Activated T-helper 1 cell treated with anti-CD3 and anti-CD28 coated beads, Interleukin-2, amount 50 U/mL, for 16 hours (primary cell): ENCODE measurements around the gene ZBTB32.
A peak's percentile ranks its signal among the peaks of the same experiment; 100 is the strongest.
"Not testable (repeated sequence)": the region's sequence is repeated elsewhere in the genome, so short reads cannot be mapped to it uniquely, and the experiment has no call there.

Experiments
- DNase-seq, 2 donors: peaks; one replicate each; pipeline ENCODE4 v3.0.0-alpha.2; 2020; ENCODE audit warnings: low read depth in 1 of 2, low spot score in 1 of 2

ZBTB32 gene, protein sequence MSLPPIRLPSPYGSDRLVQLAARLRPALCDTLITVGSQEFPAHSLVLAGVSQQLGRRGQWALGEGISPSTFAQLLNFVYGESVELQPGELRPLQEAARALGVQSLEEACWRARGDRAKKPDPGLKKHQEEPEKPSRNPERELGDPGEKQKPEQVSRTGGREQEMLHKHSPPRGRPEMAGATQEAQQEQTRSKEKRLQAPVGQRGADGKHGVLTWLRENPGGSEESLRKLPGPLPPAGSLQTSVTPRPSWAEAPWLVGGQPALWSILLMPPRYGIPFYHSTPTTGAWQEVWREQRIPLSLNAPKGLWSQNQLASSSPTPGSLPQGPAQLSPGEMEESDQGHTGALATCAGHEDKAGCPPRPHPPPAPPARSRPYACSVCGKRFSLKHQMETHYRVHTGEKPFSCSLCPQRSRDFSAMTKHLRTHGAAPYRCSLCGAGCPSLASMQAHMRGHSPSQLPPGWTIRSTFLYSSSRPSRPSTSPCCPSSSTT

DNA sequence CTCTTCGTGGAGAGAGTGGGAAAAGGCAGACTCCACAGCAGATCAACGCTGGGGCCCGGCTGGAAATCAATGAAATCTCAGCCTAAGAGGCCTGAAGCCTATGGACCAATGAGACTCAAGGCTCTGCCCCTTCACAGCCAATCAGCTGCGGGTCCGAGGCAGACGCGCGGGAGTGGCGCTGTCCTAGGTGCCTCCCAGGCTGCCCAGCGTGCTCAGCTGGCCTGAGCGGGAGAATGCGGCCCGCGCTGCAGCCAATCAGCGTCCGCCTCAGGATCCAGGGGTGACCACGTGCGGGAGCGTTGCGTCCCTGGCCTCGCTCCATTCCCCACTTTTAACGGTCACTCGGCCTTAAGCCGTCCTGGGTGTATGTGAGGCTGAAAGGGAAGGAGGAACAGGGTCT, at the start of gene ZBTB32:
Gene ZBTB32 (plus strand): TSS at position 341 of the 400 bp plus-strand sequence. CDS start 10,069 bp downstream, outside the sequence.
- DNase-seq, result no peak

GRCh38 chr19:35654828-35655227, 49.5 kb upstream of the ZBTB32 start:
- not testable (repeated sequence) for DNase-seq

GRCh38 chr19:35655600-35655999, 48.8 kb upstream of the ZBTB32 start:
- no peak for DNase-seq

DNA sequence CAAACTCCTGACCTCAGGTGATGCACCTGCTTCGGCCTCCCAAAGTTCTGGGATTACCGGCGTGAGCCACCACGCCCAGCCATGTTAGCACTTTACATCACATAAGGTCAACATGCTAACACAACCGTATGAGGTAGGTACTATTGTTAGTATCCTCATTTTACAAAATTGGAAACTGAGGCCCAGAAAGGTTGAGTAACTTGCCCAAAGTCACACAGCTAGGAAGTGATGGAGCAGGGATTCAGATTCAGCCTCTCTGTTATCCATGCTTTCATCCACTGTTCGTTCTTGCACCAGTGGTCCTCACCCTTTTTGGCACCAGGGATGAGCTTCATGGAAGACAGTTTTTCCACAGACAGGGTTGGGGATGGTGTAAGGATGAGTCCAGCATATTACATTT, 47.7 kb upstream of the ZBTB32 start:
- DNase-seq, result no peak

- DNase-seq, result no peak
Measured at GRCh38 chr19:35657904-35658700, 46.3 kb upstream of the ZBTB32 start.

- DNase-seq, result no peak
Measured at GRCh38 chr19:35661995-35662340, 42.4 kb upstream of the ZBTB32 start.

GRCh38 chr19:35663981-35664380, 40.4 kb upstream of the ZBTB32 start:
- no peak for DNase-seq

GRCh38 chr19:35665157-35665556, 39.2 kb upstream of the ZBTB32 start:
- no peak for DNase-seq

DNA sequence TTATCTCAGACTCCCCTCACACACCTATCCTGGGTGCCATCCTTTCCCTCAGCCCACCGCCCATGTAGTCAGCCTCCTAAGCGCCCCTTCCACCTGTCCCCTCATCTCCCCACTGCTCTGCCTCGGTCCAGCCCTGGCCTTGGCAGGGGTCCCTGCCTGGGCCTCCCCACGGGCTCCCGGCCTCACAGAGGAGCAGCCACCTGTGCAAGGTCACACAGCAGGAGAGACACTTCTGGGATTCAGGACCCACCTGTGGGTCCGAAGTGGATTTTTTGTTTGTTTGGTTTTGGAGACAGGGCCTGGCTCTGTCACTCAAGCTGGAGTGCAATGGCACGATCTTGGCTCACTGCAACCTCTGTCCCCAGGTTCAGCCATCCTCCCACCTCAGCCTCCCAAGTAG, 38.8 kb upstream of the ZBTB32 start:
- no peak for DNase-seq

- DNase-seq, result no peak
Measured at GRCh38 chr19:35666251-35666913, 38.0 kb upstream of the ZBTB32 start, which contains the start of gene UPK1A. TSS of gene UPK1A (plus strand) at chr19:35666517. CDS start at chr19:35666813, 296 bp downstream.

- no peak for DNase-seq
Measured at GRCh38 chr19:35669566-35669965, 34.8 kb upstream of the ZBTB32 start.

GRCh38 chr19:35669974-35670373, 34.4 kb upstream of the ZBTB32 start:
- no peak for DNase-seq

DNA sequence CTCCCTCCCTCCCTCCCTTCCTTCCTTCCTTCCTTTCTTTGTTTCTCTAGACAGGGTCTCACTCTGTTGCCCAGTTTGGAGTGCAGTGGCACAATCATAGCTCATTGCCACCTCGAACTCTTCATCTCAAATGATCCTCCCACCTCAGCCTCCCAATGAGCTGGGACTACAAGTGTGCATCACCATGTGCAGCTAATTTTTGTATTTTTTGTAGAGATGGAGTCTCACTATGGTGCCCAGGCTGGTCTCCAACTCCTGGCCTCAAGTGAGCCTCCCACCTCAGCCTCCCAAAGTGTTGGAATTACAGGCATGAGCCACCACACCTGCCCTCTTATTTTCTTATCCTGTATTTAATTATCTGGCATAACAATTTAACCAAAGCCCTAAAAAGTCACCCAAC, 33.7 kb upstream of the ZBTB32 start:
- DNase-seq, result no peak

DNA sequence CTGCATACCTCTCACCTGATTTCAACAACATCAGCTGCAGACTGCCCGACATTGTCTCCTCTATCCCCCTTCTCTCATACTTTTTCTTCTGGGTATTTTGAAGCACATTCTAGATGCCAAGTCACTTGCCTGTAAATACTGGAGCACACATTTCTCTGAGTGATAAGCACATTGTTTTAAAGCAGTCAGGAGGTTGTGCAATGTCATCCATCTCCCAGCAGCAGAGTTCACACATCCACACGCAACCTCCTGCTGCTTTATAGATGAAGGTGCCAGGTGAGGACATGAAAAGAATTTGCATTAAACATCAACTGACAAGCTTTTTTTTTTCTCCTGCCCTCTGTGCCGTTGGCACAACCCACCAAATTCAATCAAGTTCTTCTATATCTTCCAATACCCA, 32.5 kb upstream of the ZBTB32 start:
- no peak for DNase-seq

GRCh38 chr19:35673121-35673804, 31.1 kb upstream of the ZBTB32 start:
- peak in 1 of 2 donors; percentile 15 for DNase-seq

DNA sequence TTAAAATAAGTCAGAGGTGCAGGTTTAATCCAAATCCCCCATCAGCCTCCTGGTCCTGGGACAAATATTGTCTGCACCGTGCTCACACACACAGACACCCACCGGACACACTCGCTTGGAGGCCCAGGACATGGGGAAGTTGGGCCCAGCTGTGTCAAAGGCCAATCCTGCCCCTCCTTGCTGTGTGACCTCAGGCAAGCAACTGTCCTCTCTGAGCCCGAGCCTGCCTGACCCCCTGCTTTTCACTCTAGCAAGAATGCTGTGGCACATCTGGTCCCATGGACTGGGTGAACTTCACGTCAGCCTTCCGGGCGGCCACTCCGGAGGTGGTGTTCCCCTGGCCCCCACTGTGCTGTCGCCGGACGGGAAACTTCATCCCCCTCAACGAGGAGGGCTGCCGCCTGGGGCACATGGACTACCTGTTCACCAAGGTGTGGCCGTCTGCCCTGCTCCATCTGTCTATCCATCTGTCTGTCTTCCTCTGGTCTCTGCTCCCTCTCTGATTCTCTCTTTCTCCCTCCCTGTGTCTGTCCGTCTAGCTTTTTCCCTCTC, 28.7 kb upstream of the ZBTB32 start:
- no peak for DNase-seq

GRCh38 chr19:35689836-35690235, 14.5 kb upstream of the ZBTB32 start:
- no peak for DNase-seq

- DNase-seq, result not testable (repeated sequence)
Measured at GRCh38 chr19:35691106-35691505, 13.3 kb upstream of the ZBTB32 start.

- DNase-seq, result no peak
Measured at GRCh38 chr19:35692010-35692409, 12.3 kb upstream of the ZBTB32 start.

DNA sequence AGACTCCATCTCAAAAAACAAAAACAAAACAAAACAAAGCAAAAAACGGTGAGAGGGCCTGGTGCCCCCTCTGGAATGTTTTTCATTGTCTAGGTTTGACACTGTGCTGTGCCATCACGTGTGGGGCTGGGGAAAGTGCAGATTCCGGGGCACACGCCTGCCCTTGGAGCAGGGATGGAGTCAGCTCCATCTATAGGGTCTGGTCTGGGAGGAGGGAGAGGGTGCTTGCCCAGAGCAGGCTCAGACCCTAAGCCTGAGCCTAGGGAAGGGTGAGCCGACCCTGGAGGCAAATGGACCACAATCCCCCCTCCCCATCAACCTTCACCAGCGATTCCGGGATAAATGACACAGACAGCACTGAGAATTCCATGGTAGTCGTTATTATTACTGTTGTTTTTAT, 10.9 kb upstream of the ZBTB32 start:
- DNase-seq, result no peak
